ENCODE data around the gene TMIGD1.
"Not testable (repeated sequence)": the region's sequence is repeated elsewhere in the genome, so short reads cannot be mapped to it uniquely, and the experiment has no call there.

The TMIGD1 gene

DNA sequence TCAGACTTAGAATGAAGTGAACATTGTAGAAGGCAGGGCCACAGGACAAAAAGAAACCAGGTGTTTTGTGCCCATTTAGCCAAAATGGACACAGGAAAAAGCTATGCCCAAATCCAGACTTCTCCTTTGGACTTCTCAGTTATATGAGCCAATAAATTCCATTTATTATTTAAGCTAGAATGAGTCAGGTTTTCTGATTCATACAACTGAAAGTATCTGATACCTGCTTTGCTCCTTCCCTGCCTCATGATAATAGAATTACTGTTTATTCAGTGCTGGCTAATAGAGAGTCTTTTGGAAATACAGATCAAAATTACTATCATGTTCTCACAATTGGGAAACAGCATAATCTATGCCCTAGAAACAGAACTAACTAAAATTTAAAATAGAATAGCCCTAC, 36.1 kb upstream of the TMIGD1 start:
- FAIRE-seq: no peak
- DNase-seq (ENCODE audit: insufficient read length, low spot score): no peak
- TF ChIP-seq POLR2A (IDR thresholded peaks at IDR 0.05; ENCODE audit: low read depth, low read length): no peak

DNA sequence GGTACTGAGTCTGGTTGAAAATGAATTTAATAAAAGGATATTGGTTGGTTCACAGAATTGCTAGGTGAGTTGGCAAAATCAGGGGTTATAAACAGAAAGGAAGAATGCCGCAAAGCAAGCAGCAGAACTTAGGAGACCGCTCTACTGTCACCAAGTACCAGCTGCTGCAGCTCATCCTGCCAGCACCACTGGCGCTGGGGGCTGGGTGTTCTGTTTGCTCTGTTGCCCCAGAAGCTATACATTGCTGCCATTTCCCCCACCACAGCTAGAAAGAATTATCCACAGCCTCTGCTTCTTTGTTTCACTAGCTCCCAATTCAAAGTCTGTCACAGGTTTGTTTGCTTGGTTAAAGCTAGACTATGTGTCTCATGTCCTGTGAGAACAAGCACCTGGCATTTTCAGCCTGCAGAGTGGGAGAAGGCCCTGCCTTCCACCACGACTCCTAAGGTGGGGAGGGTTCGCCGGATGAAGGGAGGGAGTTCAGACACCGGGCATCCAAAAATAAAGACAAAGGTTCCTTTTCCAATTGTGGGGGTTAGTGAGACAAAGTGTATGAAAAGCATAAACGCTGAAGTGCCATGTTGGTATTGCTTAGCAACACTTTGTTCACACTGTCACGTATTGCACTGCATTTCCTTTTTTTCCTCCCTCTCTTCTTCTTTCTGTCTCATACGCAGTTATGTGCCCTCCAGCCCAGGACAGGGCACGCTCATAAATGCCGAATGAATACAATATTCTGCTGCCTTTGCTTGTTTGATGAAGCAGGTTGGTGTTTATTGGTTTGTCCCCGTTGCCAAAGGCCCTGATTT, 35.3 kb upstream of the TMIGD1 start:
- no peak for TF ChIP-seq POLR2A (IDR thresholded peaks at IDR 0.05; ENCODE audit: low read depth, low read length)
- DNase-seq (ENCODE audit: insufficient read length, low spot score) (no peak), FAIRE-seq (no peak)

DNA sequence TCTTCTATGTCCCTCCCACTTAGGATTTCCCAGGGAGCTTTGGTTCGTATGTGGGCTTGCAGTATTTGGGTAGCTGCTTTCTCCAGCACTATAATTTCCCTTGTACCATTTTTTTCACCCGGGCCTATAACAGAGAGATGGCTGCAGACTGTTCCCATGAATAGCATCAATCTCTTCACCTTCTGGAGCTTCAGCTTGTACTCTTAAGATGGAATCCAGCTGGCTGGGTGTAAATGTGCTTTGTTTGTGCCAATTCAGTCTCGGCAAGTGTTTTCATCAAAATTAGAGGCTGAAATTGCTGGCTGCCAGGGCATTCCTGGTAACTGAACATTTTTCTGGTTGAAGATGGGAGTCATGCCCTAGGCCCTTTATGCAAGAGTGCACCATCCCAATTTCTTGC, 32.7 kb upstream of the TMIGD1 start:
- FAIRE-seq: no peak
- TF ChIP-seq POLR2A (IDR thresholded peaks at IDR 0.05; ENCODE audit: low read depth, low read length): no peak
- DNase-seq (ENCODE audit: insufficient read length, low spot score): no peak

DNA sequence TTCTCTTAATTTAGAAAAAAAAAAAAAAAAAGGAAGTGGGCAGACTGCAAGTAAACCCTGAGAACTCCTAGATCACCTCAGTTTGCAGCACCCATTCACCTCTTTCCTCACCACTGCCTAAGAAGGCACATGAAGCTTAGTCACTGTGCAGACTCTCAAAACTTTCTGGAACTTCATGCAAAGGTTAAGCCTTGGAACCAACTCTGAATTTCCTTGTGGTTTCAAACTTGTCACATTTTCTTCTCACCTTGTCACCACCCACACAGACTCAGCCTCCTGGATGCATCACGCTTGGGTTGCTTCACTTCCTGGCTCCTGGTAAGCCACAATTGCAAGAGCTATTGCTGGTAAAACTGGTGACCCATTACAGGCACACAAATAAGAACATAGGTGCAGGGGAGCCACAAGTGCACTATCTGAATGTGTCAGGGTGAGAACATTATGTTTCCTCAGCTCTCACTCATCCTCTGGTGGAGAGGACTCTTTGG, 29.9 kb upstream of the TMIGD1 start:
- FAIRE-seq: no peak

DNA sequence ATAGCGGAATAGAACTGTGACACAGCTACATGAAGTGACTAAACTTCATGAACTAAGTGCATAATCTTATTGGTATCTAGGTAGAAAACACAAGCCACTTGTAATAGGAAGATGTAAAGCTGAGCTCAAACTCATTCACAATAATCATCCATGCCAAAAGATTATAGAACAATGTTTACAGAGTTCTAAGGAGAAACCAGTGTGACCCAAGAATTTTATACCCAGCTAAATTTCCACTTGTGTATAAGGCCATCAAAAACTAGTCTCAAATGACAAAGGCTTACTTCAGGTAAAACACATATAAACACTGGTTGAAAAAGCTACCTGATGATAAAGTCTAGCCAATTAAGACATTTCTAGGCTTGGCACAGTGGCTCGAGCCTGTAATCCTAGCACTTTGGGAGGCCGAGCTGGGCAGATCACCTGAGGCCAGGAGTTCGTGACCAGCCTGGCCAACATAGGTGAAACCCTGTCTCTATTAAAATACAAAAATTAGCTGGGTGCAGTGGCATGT, 28.0 kb upstream of the TMIGD1 start:
- no peak for TF ChIP-seq POLR2A (IDR thresholded peaks at IDR 0.05; ENCODE audit: low read depth, low read length)
- FAIRE-seq: no peak
- DNase-seq (ENCODE audit: insufficient read length, low spot score): no peak

More for the DNA sequence above, 29.9 kb upstream of the TMIGD1 start:
- no peak for TF ChIP-seq POLR2A (IDR thresholded peaks at IDR 0.05; ENCODE audit: low read depth, low read length)
- no peak for DNase-seq (ENCODE audit: insufficient read length, low spot score)

DNA sequence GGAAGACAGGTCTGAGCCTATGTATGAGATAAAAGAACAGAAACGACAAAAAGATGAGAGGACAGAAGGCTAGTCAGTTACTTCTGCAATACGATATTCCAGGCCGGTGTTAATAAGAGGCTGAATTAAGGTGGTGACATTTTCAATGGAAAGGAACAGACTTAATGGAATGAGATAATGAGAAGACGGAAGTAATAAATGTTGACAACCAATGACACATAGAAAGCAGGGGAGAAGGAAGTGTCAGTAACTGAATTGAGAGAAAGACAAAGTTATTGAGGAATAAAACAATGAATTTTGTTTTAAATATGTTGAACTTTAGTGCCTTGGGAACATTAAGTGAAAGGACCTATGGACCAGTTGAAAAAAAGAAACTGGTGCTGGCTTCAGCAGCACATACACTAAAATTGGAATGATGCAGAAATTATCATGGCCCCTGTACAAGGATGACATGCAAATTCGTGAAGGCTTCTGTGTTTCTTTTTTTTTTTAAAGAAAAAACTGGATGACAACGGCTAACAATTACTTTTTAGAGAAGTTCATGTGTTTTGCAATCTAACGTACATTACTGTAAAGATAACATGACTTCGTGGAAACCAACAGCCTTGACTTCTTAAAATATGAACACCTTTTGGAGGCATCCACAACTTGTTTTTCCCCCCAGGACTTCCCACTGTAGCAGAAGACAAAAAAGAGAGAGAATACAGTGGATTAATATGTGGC, 26.4 kb upstream of the TMIGD1 start:
- DNase-seq (ENCODE audit: insufficient read length, low spot score): no peak
- no peak for TF ChIP-seq POLR2A (IDR thresholded peaks at IDR 0.05; ENCODE audit: low read depth, low read length)
- no peak for FAIRE-seq

DNA sequence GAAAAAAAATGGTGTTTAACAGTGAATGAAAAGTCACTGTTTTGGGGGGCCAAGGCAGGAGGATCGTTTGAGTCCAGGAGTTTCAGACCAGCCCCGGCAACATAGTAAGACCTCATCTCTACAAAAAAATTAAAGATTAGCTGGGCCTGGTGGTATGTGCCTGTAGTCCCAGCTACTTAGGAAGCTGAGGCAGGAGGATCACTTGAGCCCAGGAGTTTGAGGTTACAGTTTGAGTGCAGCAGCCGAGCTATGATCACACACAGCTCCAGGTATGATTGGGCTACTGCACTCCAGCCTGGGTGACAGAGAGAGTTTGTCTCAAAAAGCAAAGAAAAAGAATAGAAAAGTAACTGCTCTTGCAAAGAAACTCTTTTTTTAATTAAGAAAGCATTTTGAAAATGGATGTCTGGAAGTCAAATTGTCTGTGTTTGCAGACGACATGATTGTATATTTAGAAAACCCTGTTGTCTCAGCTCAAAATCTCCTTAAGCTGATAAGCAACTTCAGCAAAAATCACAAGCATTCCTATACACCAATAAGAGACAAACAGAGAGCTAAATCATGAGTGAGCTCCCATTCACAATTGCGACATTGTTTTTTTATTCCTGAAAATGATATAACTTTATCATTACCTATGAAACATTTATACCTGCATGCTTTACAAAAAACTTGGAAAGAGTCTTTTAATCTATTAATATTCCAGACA, 24.4 kb upstream of the TMIGD1 start:
- no peak for TF ChIP-seq POLR2A (IDR thresholded peaks at IDR 0.05; ENCODE audit: low read depth, low read length)
- no peak for DNase-seq (ENCODE audit: insufficient read length, low spot score)
- no peak for FAIRE-seq

DNA sequence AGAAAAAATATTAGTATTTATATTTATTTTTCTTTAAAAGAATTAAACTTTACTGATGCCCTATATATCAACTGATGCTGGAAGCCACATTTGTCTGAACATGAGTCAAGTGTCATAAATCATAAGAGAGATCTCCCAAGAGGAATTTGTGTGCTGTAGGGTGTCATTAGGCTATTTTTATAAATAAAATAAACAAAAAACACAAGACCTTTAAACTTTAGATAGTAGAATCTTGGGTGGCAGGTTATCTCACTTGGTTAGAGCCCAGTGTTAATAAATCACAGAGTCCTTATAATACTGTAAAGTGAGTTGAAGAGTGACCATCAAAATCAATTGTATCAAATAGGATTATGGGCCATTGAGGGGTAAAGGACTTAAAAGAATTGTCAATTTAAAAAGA, 23.6 kb upstream of the TMIGD1 start:
- FAIRE-seq: no peak

DNA sequence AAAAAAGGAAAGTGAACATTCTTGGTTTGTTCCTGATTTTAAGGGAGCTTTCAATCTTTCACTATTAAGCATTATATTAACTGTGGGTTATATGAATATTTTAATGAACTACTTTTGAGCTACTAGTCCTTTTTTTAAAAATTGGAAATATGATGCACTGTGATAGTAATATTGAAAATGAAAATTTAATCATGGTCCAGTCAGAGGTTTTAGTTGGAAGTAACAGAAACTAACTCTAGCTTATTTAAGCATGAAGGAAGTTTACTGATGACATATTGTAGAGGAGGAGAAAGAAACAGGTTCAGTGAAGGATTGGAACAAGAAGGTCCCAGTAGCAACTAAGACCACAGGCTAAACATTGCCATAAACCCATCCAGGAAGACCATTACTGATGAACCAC, 20.8 kb upstream of the TMIGD1 start:
- FAIRE-seq (no peak), DNase-seq (ENCODE audit: insufficient read length, low spot score) (no peak)
- TF ChIP-seq POLR2A (IDR thresholded peaks at IDR 0.05; ENCODE audit: low read depth, low read length): no peak

More for the DNA sequence above, 23.6 kb upstream of the TMIGD1 start:
- no peak for TF ChIP-seq POLR2A (IDR thresholded peaks at IDR 0.05; ENCODE audit: low read depth, low read length)
- DNase-seq (ENCODE audit: insufficient read length, low spot score): no peak

DNA sequence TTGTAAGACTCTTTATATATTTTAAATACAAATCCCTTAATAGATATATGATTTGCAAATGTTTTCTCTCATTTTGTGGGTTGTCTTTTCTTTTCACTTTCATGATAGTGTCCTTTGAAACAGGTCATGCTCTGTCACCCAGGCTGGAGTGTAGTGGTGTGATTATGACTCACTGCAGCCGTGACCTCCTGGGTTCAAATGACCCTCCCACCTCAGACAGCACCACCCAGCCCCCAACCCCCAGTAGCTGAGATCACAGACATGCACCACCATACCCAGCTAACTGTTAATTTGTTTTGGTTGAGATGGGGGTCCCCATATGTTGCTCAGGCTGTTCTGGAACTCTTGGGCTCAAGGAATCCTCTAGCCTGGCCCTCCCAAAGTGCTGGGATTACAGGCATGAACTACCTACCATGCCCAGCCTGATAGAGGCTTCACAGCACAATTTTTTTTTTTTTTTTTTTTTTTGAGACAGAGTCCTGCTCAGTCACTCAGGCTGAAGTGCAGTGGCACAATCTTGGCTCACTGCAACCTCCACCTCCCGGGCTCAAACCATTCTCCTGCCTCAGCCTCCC, 18.5 kb upstream of the TMIGD1 start:
- no peak for TF ChIP-seq POLR2A (IDR thresholded peaks at IDR 0.05; ENCODE audit: low read depth, low read length)
- DNase-seq (ENCODE audit: insufficient read length, low spot score): no peak
- FAIRE-seq: no peak

DNA sequence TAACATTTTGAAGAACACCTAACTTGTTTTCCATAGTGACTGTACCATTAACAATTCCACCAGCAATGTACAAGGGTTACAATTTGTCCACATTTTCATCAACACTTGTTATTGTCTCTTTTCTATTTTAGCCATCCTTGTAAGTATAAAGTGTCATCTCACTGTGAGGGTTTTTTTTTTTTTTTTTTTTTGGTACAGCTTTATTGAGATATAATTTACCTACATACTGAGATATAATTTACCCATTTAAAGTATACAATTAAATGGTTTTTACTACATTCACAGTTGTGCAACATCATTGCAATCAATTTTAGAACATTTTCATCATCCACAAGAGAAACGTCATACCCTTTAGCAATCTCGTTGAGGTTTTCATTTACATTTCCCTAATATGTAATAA, 17.9 kb upstream of the TMIGD1 start:
- FAIRE-seq (no peak), DNase-seq (ENCODE audit: insufficient read length, low spot score) (no peak)
- no peak for TF ChIP-seq POLR2A (IDR thresholded peaks at IDR 0.05; ENCODE audit: low read depth, low read length)

DNA sequence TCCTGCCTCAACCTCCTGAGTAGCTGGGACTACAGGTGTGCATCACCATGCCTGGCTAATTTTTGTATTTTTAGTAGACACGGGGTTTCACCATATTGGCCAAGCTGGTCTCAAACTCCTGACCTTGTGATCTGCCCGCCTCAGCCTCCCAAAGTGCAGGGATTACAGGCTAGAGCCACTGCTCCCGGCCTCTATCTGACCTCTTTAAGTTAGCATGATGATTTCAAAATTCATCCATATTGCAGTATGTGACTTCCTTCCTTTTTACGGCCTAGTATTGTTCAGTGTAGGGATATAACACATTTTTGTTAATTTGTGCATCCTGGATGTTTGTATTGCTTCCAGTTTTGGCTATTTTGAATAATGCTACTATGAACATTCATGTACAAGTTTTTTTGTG, 17.4 kb upstream of the TMIGD1 start:
- FAIRE-seq; DNase-seq (ENCODE audit: insufficient read length, low spot score): not testable (repeated sequence)

DNA sequence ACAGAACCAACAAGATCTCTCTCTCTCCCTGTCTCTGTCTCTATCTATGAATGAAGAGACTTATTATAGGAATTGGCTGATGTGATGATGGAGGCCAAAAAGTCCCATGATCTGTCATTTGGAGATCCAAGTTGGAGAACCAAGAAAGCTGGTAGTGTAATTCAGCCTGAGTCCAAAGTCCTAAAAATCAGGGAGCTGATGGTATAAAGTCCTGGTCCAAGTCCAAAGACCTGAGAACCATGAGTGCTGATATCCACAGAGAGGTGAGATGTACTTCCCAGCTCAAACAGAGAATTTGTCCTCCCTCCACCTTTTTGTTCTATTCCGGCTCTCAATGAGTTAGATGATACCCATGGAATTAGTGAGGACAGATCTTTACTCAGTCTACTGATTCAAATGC, 15.4 kb upstream of the TMIGD1 start:
- no peak for DNase-seq (ENCODE audit: insufficient read length, low spot score)
- no peak for TF ChIP-seq POLR2A (IDR thresholded peaks at IDR 0.05; ENCODE audit: low read depth, low read length)
- no peak for FAIRE-seq

DNA sequence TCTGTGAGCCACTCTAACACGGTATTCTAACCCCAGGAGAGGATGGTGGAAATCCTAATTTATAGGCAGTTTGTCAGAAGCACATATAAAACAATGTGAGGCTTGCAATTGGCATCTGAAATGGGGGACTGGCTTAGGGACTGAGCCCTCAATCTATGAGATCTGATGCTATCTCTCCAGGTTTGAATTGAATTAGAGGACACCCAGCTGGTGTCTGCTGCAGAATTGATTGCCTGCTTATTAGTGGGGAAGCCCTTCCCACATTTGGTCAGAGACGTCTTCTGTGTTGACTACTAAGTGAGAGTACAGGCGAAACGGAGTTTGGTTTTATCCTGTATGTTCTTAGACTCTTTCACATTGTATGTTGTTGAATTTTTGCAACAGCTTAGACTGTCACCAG, 13.6 kb upstream of the TMIGD1 start:
- FAIRE-seq: no peak
- no peak for DNase-seq (ENCODE audit: insufficient read length, low spot score)

More for the DNA sequence above, 13.6 kb upstream of the TMIGD1 start:
- no peak for TF ChIP-seq POLR2A (IDR thresholded peaks at IDR 0.05; ENCODE audit: low read depth, low read length)
